Measurements from ENCODE around the gene FUZ.
"Not testable (repeated sequence)": the region's sequence is repeated elsewhere in the genome, so short reads cannot be mapped to it uniquely, and the experiment has no call there.

Gene FUZ

DNA sequence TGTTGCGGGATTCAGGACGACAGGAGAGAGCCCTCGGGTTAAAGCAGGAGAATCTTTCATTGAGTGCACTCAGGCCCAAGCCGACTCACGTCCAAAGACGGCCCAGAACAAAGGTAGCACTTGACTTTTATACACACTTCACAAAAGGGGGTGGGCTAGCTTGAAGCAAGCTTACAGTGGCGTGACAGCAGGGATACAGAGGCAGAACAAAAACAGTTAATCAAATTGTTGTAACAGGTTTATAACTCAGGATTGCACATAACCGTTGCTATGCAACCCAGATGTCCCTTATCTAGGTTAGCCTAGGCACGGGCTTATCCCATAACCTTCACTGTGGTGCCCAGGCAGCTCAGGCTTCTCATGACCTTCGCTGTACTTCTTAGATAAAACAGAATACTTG, 7.0 kb upstream of the FUZ start:
- Histone ChIP-seq H3K27me3 (ENCODE audit: control insufficient read depth, insufficient read depth, low read length) (no peaks in the 10 kb centered on the region), H3K9ac (ENCODE audit: low read length) (no peak overlapping the region), H3K4me3 (ENCODE audit: low read length) (no peak overlapping the region), H3K4me1 (ENCODE audit: control insufficient read depth, low read depth, low read length) (peaks cover 5% of the 10 kb centered on the region), H3K9me3 (ENCODE audit: control insufficient read depth, low read depth, low read length) (no peaks in the 10 kb centered on the region), H3K36me3 (ENCODE audit: control insufficient read depth, low read depth, low read length) (peaks cover 12% of the 10 kb centered on the region), H3K27ac (ENCODE audit: low read length) (no peak overlapping the region)

DNA sequence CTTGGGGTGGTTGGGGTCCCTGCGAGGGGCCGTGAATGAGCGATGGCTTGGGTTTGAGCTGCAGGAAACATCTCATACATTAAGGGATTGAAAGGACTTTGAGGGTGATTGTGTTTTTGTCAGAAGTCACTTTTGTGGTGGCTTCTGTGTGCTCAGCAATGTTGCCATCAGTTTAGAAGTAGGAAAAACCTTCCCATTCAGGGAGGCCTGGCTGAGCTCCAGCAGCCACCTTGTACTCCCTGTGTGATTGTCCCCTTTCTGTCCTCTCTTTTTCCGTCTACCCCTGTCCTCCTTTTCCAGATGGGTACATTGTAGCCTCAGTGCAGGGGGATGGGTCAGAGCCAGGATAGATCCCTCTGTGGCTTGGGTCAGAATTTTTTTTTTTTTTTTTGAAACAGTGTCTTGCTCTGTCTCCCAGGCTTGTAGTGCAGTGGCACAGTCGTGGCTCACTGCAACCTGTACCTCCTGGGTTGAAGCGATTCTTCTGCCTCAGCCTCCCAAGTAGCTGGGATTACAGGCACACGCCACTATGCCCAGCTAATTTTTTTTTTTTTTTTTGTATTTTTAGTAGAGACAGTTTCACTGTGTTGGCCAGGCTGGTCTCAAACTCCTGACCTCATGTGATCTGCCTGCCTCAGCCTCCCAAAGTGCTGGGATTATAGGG, 6.5 kb upstream of the FUZ start:
- H3K9ac ChIP-seq (ENCODE audit: low read length) = peak overlapping the region; percentile 93

DNA sequence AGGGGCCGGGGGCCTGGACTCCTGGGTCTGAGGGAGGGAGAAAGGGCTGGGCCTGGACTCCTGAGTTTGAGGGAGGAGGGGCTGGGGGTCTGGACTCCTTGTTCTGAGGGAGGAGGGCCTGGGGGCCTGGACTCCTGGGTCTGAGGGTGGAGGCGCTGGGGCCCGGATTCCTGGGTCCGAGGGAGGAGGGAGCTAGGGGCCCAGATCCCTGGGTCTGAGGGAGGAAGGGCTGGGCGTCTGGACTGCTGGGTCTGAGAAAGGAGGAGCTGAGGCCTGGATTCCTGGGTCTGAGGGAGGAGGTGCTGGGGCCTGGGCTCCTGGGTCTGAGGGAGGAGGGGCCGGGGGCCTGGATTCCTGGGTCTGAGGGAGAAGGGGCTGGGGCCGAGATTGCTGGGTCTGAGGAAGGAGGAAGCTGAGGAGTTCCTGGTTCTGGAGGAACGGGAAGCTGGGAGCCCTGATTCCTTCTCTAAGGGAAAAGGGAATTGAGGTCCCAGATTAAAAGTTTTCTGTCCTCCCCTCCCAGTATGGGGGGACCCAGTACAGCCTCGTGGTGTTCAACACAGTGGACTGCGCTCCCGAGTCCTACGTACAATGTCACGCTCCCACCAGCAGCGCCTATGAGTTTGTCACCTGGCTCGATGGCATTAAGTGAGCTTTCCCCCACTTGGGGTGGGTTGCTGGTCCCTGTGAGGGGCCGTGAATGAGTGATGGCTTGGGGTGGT, 5.7 kb upstream of the FUZ start:
- peak overlapping the region; percentile 77 for H3K27ac ChIP-seq (ENCODE audit: low read length)
- peaks cover 12% of the 10 kb centered on the region for H3K36me3 ChIP-seq (ENCODE audit: control insufficient read depth, low read depth, low read length)
- peak overlapping the region; percentile 94 for H3K4me3 ChIP-seq (ENCODE audit: low read length)
- H3K9ac ChIP-seq (ENCODE audit: low read length) = peak overlapping the region; percentile 93
- H3K27me3 ChIP-seq (ENCODE audit: control insufficient read depth, insufficient read depth, low read length) = no peaks in the 10 kb centered on the region
- no peaks in the 10 kb centered on the region for H3K9me3 ChIP-seq (ENCODE audit: control insufficient read depth, low read depth, low read length)
- peaks cover 10% of the 10 kb centered on the region for H3K4me1 ChIP-seq (ENCODE audit: control insufficient read depth, low read depth, low read length)

More for the DNA sequence above, 6.5 kb upstream of the FUZ start:
- peak overlapping the region; percentile 94 for H3K4me3 ChIP-seq (ENCODE audit: low read length)
- not testable (repeated sequence) for H3K27ac ChIP-seq (ENCODE audit: low read length); H3K9me3 ChIP-seq (ENCODE audit: control insufficient read depth, low read depth, low read length); H3K4me1 ChIP-seq (ENCODE audit: control insufficient read depth, low read depth, low read length); H3K27me3 ChIP-seq (ENCODE audit: control insufficient read depth, insufficient read depth, low read length)
- peaks cover 12% of the 10 kb centered on the region for H3K36me3 ChIP-seq (ENCODE audit: control insufficient read depth, low read depth, low read length)

DNA sequence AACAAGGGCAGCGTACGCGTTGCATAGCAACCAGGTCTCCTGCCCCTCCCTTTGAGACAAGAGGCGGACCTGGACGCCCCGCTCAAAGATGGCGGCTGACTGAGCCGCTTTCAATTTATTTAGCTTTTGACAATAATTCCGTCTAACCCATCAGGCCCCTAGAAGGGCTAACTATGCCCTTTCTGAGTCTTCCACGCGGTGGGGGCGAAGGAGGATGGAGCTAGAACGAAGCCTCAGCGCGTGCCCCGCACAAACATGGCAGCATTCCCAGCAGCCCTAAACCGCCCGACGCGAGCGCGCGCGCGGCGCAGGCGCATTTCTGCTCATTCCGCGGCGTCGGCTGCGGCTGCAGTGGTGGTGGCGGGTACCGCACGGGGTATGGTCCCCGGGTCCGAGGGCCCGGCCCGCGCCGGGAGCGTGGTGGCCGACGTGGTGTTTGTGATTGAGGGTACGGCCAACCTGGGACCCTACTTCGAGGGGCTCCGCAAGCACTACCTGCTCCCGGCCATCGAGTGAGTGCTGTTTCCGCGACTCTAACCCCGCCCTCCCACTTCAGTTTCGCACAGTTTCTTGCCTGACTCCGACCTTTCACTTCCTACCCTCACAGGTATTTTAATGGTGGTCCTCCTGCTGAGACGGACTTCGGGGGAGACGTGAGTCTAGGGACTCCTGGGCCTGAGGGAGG, 5.0 kb upstream of the FUZ start, which contains the start of gene MED25:
MED25 (plus strand) TSS at position 326 of the 685 bp plus-strand sequence; CDS start at position 379, 53 bp downstream.
- H3K4me1 ChIP-seq (ENCODE audit: control insufficient read depth, low read depth, low read length) = peaks cover 12% of the 10 kb centered on the region
- H3K9me3 ChIP-seq (ENCODE audit: control insufficient read depth, low read depth, low read length) = no peaks in the 10 kb centered on the region
- H3K9ac ChIP-seq (ENCODE audit: low read length) = peak within 1 kb of the TSS; percentile 93
- H3K4me3 ChIP-seq (ENCODE audit: low read length) = peak within 1 kb of the TSS; percentile 94
- peaks cover 7% of the 10 kb centered on the region for H3K36me3 ChIP-seq (ENCODE audit: control insufficient read depth, low read depth, low read length)
- peak within 1 kb of the TSS; percentile 90 for H3K27ac ChIP-seq (ENCODE audit: low read length)
- H3K27me3 ChIP-seq (ENCODE audit: control insufficient read depth, insufficient read depth, low read length) = no peaks in the 10 kb centered on the region

DNA sequence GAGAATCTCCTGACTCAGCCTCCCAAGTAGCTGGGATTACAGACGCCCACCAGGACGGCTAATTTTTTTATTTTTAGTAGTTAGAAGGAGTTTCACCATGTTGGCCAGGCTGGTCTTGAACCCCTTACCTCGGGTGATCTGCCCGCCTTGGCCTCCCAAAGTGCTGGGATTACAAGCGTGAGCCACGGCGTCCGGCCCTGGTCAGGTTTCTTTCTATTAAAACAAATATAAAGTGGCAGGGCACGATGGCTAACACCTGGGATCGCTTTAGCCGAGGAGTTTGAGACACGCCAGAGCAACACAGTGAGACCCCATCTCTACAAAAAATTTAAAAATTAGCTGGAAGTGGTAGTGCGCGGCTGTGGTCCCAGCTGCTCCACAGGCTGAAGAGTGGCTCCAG, 3.5 kb upstream of the FUZ start:
- peaks cover 4% of the 10 kb centered on the region for H3K36me3 ChIP-seq (ENCODE audit: control insufficient read depth, low read depth, low read length)
- H3K4me3 ChIP-seq (ENCODE audit: low read length) = no peak overlapping the region
- H3K4me1 ChIP-seq (ENCODE audit: control insufficient read depth, low read depth, low read length) = peaks cover 18% of the 10 kb centered on the region
- peak overlapping the region; percentile 93 for H3K9ac ChIP-seq (ENCODE audit: low read length)
- no peaks in the 10 kb centered on the region for H3K9me3 ChIP-seq (ENCODE audit: control insufficient read depth, low read depth, low read length)
- no peak overlapping the region for H3K27ac ChIP-seq (ENCODE audit: low read length)
- H3K27me3 ChIP-seq (ENCODE audit: control insufficient read depth, insufficient read depth, low read length) = no peaks in the 10 kb centered on the region

DNA sequence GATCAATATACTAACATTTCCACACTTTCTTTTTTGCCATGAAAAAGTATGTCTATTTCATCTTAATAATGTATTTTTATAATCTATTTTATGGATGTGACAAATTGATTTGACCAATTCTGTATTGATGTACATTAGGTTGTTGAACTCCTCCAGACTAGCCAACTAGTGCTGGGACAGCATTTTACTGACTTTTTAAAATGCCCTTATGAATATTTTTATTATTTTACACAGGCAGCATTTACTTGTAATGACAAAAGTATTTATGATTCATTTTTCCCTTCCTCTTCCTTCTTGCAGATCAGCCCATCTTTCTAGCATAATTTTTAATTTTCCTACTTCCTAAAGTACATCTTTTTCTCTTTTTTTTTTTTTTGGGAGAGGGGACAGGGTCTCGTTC, 918 bp upstream of the FUZ start:
- Histone ChIP-seq H3K9ac (ENCODE audit: low read length) (peak overlapping the region; percentile 99), H3K4me3 (ENCODE audit: low read length) (peak overlapping the region; percentile 100), H3K27me3 (ENCODE audit: control insufficient read depth, insufficient read depth, low read length) (no peaks in the 10 kb centered on the region), H3K9me3 (ENCODE audit: control insufficient read depth, low read depth, low read length) (no peaks in the 10 kb centered on the region), H3K36me3 (ENCODE audit: control insufficient read depth, low read depth, low read length) (no peaks in the 10 kb centered on the region), H3K4me1 (ENCODE audit: control insufficient read depth, low read depth, low read length) (peaks cover 21% of the 10 kb centered on the region), H3K27ac (ENCODE audit: low read length) (peak overlapping the region; percentile 100)

DNA sequence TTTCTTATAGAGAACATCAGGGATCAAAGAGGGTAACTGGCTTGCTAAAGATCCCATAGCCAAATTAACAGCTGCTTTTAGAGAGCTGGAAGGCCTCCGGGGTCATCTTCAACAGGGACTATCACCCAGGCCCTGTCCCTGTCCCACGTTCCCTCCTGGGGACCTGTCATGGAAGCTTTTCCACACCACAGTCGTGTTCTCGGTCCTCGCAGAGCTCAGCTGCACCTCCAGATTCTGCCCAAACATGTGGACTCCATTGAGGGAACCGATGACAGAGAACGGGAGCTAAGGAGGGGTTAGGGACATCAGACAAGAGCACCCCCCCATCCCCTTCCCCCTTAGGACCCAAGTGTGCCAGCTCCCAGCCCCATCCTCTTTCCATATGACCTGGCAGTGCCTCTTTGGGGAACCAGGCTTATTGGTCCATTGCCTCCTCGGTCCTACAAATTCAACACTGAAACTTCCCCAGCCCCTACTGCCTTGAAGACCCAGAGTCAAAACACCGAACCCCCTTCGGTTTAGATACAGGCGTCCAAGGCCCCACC, 568 bp downstream of the FUZ start:
- Histone ChIP-seq H3K9ac (ENCODE audit: low read length) (peak overlapping the region; percentile 99), H3K4me3 (ENCODE audit: low read length) (peak overlapping the region; percentile 100), H3K9me3 (ENCODE audit: control insufficient read depth, low read depth, low read length) (no peaks in the 10 kb centered on the region), H3K36me3 (ENCODE audit: control insufficient read depth, low read depth, low read length) (no peaks in the 10 kb centered on the region), H3K27ac (ENCODE audit: low read length) (peak overlapping the region; percentile 100), H3K4me1 (ENCODE audit: control insufficient read depth, low read depth, low read length) (peaks cover 20% of the 10 kb centered on the region), H3K27me3 (ENCODE audit: control insufficient read depth, insufficient read depth, low read length) (no peaks in the 10 kb centered on the region)

DNA sequence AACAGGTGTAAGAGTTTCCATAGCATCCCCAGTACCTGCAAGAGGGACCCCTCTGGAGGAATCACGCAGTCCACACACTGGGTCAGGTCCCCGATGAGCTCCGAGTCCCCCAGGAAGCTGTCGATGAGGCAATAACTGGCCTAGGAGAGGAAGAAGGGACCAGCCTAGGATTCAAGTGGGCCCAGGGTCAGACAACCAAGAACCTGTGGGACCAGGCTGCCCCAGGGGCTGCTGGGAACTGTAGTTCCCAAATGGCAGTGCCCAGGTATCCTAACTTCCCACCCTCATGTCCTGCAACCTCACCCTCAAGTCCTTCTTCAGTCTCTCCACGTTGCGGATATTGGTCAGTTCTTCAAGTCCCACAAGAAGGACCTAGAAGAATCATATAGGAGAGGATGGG, 1.8 kb downstream of the FUZ start:
- H3K27ac ChIP-seq (ENCODE audit: low read length) = no peak overlapping the region
- no peaks in the 10 kb centered on the region for H3K9me3 ChIP-seq (ENCODE audit: control insufficient read depth, low read depth, low read length)
- H3K27me3 ChIP-seq (ENCODE audit: control insufficient read depth, insufficient read depth, low read length) = no peaks in the 10 kb centered on the region
- no peak overlapping the region for H3K9ac ChIP-seq (ENCODE audit: low read length)
- H3K36me3 ChIP-seq (ENCODE audit: control insufficient read depth, low read depth, low read length) = no peaks in the 10 kb centered on the region
- H3K4me3 ChIP-seq (ENCODE audit: low read length) = no peak overlapping the region
- peaks cover 20% of the 10 kb centered on the region for H3K4me1 ChIP-seq (ENCODE audit: control insufficient read depth, low read depth, low read length)

DNA sequence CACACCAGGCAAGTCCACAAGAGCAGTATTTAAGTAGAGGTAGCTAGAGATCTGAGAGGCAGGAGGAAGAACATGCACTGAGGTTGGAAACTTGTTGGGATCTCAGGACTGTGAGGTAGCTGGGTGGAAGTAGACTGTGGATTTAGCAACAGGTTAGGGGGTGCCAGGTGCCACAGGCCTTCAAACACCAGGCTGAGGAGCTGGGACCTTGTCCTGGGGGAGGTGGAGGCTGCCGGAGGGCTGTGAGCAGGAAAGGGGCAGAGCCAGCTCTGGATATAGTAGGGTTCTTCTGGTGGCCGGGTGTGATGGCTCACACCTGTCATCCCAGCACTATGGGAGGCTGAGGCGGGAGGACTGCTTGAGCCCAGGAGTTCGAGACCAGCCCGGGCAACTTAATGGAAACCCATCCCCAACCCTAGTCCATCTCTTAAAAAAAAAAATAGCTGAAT, 3.1 kb downstream of the FUZ start:
- Histone ChIP-seq H3K9ac (ENCODE audit: low read length) (no peak overlapping the region), H3K4me1 (ENCODE audit: control insufficient read depth, low read depth, low read length) (peaks cover 20% of the 10 kb centered on the region), H3K9me3 (ENCODE audit: control insufficient read depth, low read depth, low read length) (no peaks in the 10 kb centered on the region), H3K27ac (ENCODE audit: low read length) (no peak overlapping the region), H3K27me3 (ENCODE audit: control insufficient read depth, insufficient read depth, low read length) (no peaks in the 10 kb centered on the region), H3K4me3 (ENCODE audit: low read length) (peak overlapping the region; percentile 68), H3K36me3 (ENCODE audit: control insufficient read depth, low read depth, low read length) (no peaks in the 10 kb centered on the region)

DNA sequence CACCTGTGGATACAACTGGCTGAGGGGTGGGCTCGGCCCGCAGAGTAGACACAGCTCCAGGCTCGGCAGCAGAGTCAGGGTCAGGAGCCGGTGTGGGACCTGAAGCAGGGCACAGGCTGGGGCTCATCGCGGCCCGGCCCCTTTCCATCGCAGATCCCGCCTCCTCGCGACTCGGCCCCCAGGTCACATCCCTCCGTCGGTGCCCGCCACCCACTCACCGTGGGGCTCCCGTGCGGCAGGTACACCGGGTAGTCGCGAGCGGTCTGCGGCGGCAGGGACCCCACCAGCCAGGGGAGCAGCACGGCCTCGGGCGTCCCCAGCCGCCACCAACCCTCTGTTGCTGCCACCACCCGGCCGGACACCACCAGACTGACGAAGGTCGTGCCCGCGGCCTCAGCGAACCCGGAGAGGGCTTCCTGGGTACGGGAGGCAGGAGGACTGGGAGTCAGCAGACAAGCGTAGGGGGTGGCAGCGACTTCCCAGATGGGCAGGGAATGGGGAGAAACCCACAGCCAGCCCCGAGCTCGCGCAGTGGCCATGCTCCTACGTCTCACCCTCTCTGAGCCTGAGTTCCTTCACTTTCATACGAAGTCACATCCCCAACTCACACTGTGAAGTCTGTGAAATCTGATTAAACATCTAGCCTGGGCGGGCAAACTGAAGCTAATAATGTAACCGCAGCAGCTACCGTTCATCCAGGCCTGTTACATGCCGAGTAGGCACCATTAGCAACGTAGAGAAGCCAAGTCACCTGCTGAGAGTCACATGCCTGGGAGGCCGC, 3.7 kb downstream of the FUZ start:
- Histone ChIP-seq H3K4me3 (ENCODE audit: low read length) (peak overlapping the region; percentile 68), H3K36me3 (ENCODE audit: control insufficient read depth, low read depth, low read length) (no peaks in the 10 kb centered on the region), H3K27ac (ENCODE audit: low read length) (no peak overlapping the region), H3K9me3 (ENCODE audit: control insufficient read depth, low read depth, low read length) (no peaks in the 10 kb centered on the region), H3K27me3 (ENCODE audit: control insufficient read depth, insufficient read depth, low read length) (no peaks in the 10 kb centered on the region), H3K4me1 (ENCODE audit: control insufficient read depth, low read depth, low read length) (peaks cover 20% of the 10 kb centered on the region), H3K9ac (ENCODE audit: low read length) (peak overlapping the region; percentile 34)

DNA sequence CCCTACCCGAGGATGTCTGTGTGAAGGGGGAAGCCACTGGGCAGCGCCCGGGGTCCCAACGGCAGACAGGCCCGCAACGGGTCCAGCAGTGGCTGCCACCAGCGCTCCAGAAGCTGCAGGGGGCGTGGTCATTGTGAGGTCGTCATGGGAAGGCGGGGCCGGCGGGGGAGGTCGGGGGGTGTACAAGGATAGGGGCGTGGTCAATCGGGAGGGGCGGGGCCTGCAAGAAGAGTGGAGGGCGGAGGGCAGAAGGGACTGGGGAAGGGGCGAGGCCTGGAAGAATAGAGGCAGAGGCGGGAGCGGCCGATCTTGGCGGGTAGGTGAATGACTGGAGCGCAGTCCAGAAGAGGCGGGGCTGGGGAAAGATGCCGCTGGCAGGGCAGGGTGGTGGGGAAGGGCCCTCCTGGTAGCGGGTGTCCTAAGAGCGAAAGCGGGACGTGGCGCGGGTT, 4.4 kb downstream of the FUZ start:
- Histone ChIP-seq H3K4me3 (ENCODE audit: low read length) (peak overlapping the region; percentile 68), H3K9me3 (ENCODE audit: control insufficient read depth, low read depth, low read length) (no peaks in the 10 kb centered on the region), H3K27ac (ENCODE audit: low read length) (no peak overlapping the region), H3K4me1 (ENCODE audit: control insufficient read depth, low read depth, low read length) (peaks cover 14% of the 10 kb centered on the region), H3K27me3 (ENCODE audit: control insufficient read depth, insufficient read depth, low read length) (no peaks in the 10 kb centered on the region), H3K9ac (ENCODE audit: low read length) (peak overlapping the region; percentile 34), H3K36me3 (ENCODE audit: control insufficient read depth, low read depth, low read length) (no peaks in the 10 kb centered on the region)
